ENCODE measurements around the gene SHH. TPM values are rescaled to one million over a fixed set of nuclear protein-coding genes. Genes with fewer than 3 reads are reported as not detected.

Gene SHH
- total and polyA plus RNA-seq, 2 donors (not counting 1 experiment from before 2014, with no cell fraction given): under 0.01 TPM; not detected in 1

- Histone ChIP-seq H3K9ac (ENCODE audit: insufficient read depth, low read length) (no peak overlapping the region), H3K27ac (ENCODE audit: insufficient read depth, low read length) (no peak overlapping the region), H3K27me3 (ENCODE audit: control insufficient read depth, insufficient read depth, low read length) (no peaks in the 10 kb centered on the region), H2AFZ (ENCODE audit: low read length) (no peak overlapping the region), H4K20me1 (ENCODE audit: control insufficient read depth, extremely low read depth, insufficient read depth, low read length) (no peaks in the 10 kb centered on the region), H3K9me3 (ENCODE audit: control insufficient read depth, insufficient read depth, low read depth, low read length) (no peaks in the 10 kb centered on the region), H3K36me3 (ENCODE audit: control insufficient read depth, insufficient read depth, low read length) (no peaks in the 10 kb centered on the region), H3K4me2 (ENCODE audit: extremely low read depth, insufficient read depth, low read length) (no peak overlapping the region), H3K4me1 (ENCODE audit: control insufficient read depth, extremely low read depth, insufficient read depth, low read length) (no peaks in the 10 kb centered on the region), H3K79me2 (ENCODE audit: control insufficient read depth, insufficient read depth, low read length) (no peaks in the 10 kb centered on the region), H3K4me3 (replicated peaks in 1 of 4; ENCODE audit: control extremely low read depth in 1 of 4, insufficient read depth in 1 of 4, low read depth in 3 of 4, low read length in 4 of 4) (no peak overlapping the region)
- DNase-seq (ENCODE audit: low read depth in 2 of 2): no peak
- TF ChIP-seq EZH2 (IDR thresholded peaks at IDR 0.05; ENCODE audit: low read length, missing control alignments): no peak
- no peak for TF ChIP-seq CTCF (conservative IDR thresholded peaks at IDR 0.05 in 1 of 2, IDR thresholded peaks at IDR 0.05 in 1 of 2; ENCODE audit: low read depth in 1 of 2, low read length in 2 of 2)
Observed at GRCh38 chr7:155791214-155791737, 21.0 kb downstream of the SHH start.

- no peak for DNase-seq (ENCODE audit: low read depth in 2 of 2)
- H3K27me3 ChIP-seq (ENCODE audit: control insufficient read depth, insufficient read depth, low read length): no peaks in the 10 kb centered on the region
- no peaks in the 10 kb centered on the region for H4K20me1 ChIP-seq (ENCODE audit: control insufficient read depth, extremely low read depth, insufficient read depth, low read length)
- H3K79me2 ChIP-seq (ENCODE audit: control insufficient read depth, insufficient read depth, low read length): no peaks in the 10 kb centered on the region
- H2AFZ ChIP-seq (ENCODE audit: low read length): no peak overlapping the region
- TF ChIP-seq CTCF (conservative IDR thresholded peaks at IDR 0.05 in 1 of 2, IDR thresholded peaks at IDR 0.05 in 1 of 2; ENCODE audit: low read depth in 1 of 2, low read length in 2 of 2) (no peak), EZH2 (IDR thresholded peaks at IDR 0.05; ENCODE audit: low read length, missing control alignments) (no peak)
- no peaks in the 10 kb centered on the region for H3K4me1 ChIP-seq (ENCODE audit: control insufficient read depth, extremely low read depth, insufficient read depth, low read length)
- H3K4me2 ChIP-seq (ENCODE audit: extremely low read depth, insufficient read depth, low read length): no peak overlapping the region
- no peaks in the 10 kb centered on the region for H3K36me3 ChIP-seq (ENCODE audit: control insufficient read depth, insufficient read depth, low read length)
- no peak overlapping the region for H3K27ac ChIP-seq (ENCODE audit: insufficient read depth, low read length)
- H3K4me3 ChIP-seq (replicated peaks in 1 of 4; ENCODE audit: control extremely low read depth in 1 of 4, insufficient read depth in 1 of 4, low read depth in 3 of 4, low read length in 4 of 4): no peak overlapping the region
- no peak overlapping the region for H3K9ac ChIP-seq (ENCODE audit: insufficient read depth, low read length)
- no peaks in the 10 kb centered on the region for H3K9me3 ChIP-seq (ENCODE audit: control insufficient read depth, insufficient read depth, low read depth, low read length)
Observed at GRCh38 chr7:155790666-155791065, 21.6 kb downstream of the SHH start.

- TF ChIP-seq EZH2 (IDR thresholded peaks at IDR 0.05; ENCODE audit: low read length, missing control alignments) (no peak), CTCF (conservative IDR thresholded peaks at IDR 0.05 in 1 of 2, IDR thresholded peaks at IDR 0.05 in 1 of 2; ENCODE audit: low read depth in 1 of 2, low read length in 2 of 2) (no peak)
- H2AFZ ChIP-seq (ENCODE audit: low read length): no peak overlapping the region
- peaks cover 2% of the 10 kb centered on the region for H3K4me1 ChIP-seq (ENCODE audit: control insufficient read depth, extremely low read depth, insufficient read depth, low read length)
- H3K9me3 ChIP-seq (ENCODE audit: control insufficient read depth, insufficient read depth, low read depth, low read length): no peaks in the 10 kb centered on the region
- H3K4me3 ChIP-seq (replicated peaks in 1 of 4; ENCODE audit: control extremely low read depth in 1 of 4, insufficient read depth in 1 of 4, low read depth in 3 of 4, low read length in 4 of 4): no peak overlapping the region
- no peaks in the 10 kb centered on the region for H4K20me1 ChIP-seq (ENCODE audit: control insufficient read depth, extremely low read depth, insufficient read depth, low read length)
- DNase-seq (ENCODE audit: low read depth in 2 of 2): no peak
- H3K27ac ChIP-seq (ENCODE audit: insufficient read depth, low read length): no peak overlapping the region
- H3K27me3 ChIP-seq (ENCODE audit: control insufficient read depth, insufficient read depth, low read length): no peaks in the 10 kb centered on the region
- H3K4me2 ChIP-seq (ENCODE audit: extremely low read depth, insufficient read depth, low read length): no peak overlapping the region
- H3K79me2 ChIP-seq (ENCODE audit: control insufficient read depth, insufficient read depth, low read length): no peaks in the 10 kb centered on the region
- H3K9ac ChIP-seq (ENCODE audit: insufficient read depth, low read length): no peak overlapping the region
- no peaks in the 10 kb centered on the region for H3K36me3 ChIP-seq (ENCODE audit: control insufficient read depth, insufficient read depth, low read length)
Observed at GRCh38 chr7:155789001-155789725, 23.1 kb downstream of the SHH start.
